ENCODE measurements around the gene FXYD2. TPM values are rescaled to one million over a fixed set of nuclear protein-coding genes. Genes with fewer than 3 reads are reported as not detected.

Gene FXYD2
- total and polyA plus RNA-seq, 2 of the 8 experiments (the other 6 are each of a cell fraction or from before 2014, with no cell fraction given), result 0.89 to 1.1 TPM

DNA sequence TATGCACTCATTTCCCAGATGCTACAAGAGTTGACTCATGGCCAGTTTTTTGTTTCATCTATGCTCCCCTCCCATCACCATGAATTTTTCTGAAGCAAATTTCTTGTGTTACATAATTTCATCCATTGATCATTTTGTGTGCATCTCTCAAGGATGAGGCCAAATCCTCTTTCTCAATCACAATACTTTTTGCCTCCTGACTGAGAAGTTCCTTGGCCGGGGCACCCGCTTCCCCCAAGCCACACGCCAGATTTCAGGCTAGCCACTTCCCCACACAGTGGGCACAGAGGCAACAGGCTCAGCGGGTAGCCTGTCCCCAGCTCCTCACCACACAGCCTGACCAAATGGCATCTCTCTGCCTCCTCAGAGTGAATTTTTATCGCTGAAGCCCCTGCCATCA lies 17.7 kb downstream of the FXYD2 start (continued):
- TF ChIP-seq, protein P1, sequence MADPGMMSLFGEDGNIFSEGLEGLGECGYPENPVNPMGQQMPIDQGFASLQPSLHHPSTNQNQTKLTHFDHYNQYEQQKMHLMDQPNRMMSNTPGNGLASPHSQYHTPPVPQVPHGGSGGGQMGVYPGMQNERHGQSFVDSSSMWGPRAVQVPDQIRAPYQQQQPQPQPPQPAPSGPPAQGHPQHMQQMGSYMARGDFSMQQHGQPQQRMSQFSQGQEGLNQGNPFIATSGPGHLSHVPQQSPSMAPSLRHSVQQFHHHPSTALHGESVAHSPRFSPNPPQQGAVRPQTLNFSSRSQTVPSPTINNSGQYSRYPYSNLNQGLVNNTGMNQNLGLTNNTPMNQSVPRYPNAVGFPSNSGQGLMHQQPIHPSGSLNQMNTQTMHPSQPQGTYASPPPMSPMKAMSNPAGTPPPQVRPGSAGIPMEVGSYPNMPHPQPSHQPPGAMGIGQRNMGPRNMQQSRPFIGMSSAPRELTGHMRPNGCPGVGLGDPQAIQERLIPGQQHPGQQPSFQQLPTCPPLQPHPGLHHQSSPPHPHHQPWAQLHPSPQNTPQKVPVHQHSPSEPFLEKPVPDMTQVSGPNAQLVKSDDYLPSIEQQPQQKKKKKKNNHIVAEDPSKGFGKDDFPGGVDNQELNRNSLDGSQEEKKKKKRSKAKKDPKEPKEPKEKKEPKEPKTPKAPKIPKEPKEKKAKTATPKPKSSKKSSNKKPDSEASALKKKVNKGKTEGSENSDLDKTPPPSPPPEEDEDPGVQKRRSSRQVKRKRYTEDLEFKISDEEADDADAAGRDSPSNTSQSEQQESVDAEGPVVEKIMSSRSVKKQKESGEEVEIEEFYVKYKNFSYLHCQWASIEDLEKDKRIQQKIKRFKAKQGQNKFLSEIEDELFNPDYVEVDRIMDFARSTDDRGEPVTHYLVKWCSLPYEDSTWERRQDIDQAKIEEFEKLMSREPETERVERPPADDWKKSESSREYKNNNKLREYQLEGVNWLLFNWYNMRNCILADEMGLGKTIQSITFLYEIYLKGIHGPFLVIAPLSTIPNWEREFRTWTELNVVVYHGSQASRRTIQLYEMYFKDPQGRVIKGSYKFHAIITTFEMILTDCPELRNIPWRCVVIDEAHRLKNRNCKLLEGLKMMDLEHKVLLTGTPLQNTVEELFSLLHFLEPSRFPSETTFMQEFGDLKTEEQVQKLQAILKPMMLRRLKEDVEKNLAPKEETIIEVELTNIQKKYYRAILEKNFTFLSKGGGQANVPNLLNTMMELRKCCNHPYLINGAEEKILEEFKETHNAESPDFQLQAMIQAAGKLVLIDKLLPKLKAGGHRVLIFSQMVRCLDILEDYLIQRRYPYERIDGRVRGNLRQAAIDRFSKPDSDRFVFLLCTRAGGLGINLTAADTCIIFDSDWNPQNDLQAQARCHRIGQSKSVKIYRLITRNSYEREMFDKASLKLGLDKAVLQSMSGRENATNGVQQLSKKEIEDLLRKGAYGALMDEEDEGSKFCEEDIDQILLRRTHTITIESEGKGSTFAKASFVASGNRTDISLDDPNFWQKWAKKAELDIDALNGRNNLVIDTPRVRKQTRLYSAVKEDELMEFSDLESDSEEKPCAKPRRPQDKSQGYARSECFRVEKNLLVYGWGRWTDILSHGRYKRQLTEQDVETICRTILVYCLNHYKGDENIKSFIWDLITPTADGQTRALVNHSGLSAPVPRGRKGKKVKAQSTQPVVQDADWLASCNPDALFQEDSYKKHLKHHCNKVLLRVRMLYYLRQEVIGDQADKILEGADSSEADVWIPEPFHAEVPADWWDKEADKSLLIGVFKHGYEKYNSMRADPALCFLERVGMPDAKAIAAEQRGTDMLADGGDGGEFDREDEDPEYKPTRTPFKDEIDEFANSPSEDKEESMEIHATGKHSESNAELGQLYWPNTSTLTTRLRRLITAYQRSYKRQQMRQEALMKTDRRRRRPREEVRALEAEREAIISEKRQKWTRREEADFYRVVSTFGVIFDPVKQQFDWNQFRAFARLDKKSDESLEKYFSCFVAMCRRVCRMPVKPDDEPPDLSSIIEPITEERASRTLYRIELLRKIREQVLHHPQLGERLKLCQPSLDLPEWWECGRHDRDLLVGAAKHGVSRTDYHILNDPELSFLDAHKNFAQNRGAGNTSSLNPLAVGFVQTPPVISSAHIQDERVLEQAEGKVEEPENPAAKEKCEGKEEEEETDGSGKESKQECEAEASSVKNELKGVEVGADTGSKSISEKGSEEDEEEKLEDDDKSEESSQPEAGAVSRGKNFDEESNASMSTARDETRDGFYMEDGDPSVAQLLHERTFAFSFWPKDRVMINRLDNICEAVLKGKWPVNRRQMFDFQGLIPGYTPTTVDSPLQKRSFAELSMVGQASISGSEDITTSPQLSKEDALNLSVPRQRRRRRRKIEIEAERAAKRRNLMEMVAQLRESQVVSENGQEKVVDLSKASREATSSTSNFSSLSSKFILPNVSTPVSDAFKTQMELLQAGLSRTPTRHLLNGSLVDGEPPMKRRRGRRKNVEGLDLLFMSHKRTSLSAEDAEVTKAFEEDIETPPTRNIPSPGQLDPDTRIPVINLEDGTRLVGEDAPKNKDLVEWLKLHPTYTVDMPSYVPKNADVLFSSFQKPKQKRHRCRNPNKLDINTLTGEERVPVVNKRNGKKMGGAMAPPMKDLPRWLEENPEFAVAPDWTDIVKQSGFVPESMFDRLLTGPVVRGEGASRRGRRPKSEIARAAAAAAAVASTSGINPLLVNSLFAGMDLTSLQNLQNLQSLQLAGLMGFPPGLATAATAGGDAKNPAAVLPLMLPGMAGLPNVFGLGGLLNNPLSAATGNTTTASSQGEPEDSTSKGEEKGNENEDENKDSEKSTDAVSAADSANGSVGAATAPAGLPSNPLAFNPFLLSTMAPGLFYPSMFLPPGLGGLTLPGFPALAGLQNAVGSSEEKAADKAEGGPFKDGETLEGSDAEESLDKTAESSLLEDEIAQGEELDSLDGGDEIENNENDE (IDR thresholded peaks at IDR 0.05; ENCODE audit: insufficient replicate concordance, low read length), result no peak
- TF ChIP-seq CREB1 (IDR thresholded peaks at IDR 0.05) (no peak), SP4 (IDR thresholded peaks at IDR 0.05; ENCODE audit: low read length) (no peak), SIX5 (IDR thresholded peaks at IDR 0.05; ENCODE audit: low read depth, low read length) (no peak), SRF (IDR thresholded peaks at IDR 0.05; ENCODE audit: low read depth, low read length) (no peak), CTBP2 (IDR thresholded peaks at IDR 0.05; ENCODE audit: borderline replicate concordance, insufficient read depth, insufficient read length, low read length) (no peak), TBP (IDR thresholded peaks at IDR 0.05; ENCODE audit: low read depth, low read length) (no peak)
- TF ChIP-seq, protein P2, sequence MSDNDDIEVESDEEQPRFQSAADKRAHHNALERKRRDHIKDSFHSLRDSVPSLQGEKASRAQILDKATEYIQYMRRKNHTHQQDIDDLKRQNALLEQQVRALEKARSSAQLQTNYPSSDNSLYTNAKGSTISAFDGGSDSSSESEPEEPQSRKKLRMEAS (IDR thresholded peaks at IDR 0.05), result no peak
